ENCODE data around the gene IL10RA. TPM values are rescaled to one million over a fixed set of nuclear protein-coding genes. Genes with fewer than 3 reads are reported as not detected.

Gene IL10RA
- total RNA-seq, 1 experiment from 2014 or later: 0.12 TPM

DNA sequence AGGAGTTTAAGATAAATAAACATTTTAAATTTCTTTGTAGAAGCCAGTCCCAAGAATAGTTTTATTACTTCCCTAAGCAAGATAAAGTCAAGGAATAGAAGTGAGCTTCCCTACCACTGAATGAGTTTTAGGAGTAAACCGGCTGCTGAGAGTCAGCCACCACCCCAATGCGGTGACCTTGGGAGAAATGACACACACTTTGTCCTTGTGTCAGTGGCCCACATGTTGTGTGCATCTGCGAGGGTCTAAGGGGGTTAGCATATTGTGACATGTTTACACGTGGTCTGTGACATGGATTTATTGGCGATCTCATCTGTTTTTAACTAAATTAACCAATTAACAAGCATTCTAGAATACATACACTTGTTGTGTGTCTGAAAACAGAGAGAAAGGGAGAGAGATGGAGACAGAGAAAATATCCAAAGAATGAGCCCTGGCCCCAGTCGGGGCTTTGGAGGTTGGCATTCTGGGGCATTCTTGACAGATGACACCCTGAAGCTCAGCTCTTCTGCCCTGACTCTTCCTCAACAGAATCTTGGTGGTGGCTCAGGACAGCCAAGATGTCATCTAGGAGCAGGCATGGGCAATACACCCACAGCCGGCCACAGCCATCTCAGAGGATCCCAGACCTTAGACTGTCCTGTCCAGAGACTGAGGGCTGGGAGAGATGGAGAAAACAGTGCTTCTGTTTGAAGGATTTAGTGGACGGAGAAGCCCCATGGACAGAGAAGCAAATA is 60.9 kb downstream of the IL10RA start:
- DNase-seq (ENCODE audit: low read depth): no peak

DNA sequence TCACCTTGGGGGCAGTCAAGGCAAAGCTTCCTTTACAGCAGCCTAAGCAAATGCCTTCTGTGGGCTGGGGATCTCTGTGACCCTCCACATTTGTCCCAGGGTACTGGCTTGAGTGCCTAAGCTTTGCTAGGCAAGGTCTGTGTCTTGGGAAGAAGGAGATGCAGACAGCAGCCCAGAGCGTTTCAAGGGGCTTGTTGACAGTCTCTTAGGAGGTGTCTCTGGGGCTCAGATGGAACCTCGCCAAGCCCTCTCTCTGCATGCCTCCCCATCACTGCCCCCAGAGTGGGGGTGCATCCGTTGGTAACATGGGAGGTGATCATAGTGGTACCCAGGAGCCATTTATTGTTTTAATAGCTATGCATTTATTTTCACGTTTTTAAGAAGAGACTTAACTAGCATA is 61.6 kb downstream of the IL10RA start:
- DNase-seq (ENCODE audit: low read depth): no peak

DNA sequence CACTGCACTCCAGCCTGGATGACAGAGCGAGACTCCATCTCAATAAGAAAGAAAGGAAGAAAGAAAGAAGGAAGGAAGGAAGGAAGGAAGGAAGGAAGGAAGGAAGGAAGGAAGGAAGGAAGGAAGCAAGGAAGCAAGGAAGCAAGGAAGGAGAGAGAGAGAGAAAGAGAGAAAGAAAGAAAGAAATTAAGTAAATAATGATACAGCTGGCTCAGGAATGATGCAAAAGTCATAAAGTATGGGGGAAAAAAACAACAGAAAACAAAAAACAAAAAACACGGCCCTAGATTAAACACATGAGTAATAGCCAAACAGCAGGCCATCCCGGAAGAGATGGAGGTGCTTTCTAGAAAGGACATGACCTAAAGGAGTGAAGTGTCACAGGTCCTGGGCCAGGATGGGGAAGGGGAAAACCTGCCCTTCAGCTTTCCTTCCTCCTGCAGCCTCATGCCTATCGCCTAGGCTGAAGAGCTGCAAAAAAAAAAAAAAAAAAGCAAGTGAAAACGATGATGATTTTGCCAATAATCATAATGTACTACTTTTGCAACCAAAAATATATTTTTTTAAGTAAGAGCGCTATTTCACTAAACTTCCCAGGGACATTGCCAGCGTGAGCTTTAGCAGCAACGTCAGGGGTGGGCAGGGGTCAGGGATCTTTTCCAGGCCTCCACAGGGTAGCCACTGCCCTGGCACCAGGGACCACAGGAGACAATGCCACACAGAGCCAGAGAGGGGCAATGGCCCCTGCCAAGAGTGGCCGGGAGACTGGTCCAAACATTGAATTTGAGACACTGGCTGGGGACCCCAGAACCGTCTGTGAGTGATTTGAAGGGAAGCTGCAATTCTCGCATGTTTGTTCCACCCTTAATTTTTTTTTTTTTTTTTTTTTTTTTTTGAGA is 62.5 kb downstream of the IL10RA start:
- no peak for DNase-seq (ENCODE audit: low read depth)

DNA sequence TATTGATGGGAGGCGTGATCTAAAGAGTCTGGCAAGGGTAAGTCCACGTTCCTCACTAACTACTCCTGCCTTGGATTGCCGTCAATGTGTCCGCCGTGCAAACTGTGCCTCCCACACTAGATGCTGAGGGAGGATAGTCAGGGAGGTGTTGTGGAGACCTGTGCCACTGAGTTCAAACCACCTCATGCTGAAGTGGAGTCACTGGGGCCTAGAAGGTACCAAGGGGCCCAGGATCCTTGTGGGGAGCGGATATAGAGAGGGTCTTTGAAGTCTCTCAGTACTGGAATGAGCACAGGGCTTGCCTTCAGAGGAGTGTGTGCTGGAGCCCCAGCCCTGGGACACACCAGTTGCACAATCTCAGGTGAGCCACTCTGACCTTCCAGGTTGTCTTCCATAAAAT is 63.6 kb downstream of the IL10RA start:
- no peak for DNase-seq (ENCODE audit: low read depth)

DNA sequence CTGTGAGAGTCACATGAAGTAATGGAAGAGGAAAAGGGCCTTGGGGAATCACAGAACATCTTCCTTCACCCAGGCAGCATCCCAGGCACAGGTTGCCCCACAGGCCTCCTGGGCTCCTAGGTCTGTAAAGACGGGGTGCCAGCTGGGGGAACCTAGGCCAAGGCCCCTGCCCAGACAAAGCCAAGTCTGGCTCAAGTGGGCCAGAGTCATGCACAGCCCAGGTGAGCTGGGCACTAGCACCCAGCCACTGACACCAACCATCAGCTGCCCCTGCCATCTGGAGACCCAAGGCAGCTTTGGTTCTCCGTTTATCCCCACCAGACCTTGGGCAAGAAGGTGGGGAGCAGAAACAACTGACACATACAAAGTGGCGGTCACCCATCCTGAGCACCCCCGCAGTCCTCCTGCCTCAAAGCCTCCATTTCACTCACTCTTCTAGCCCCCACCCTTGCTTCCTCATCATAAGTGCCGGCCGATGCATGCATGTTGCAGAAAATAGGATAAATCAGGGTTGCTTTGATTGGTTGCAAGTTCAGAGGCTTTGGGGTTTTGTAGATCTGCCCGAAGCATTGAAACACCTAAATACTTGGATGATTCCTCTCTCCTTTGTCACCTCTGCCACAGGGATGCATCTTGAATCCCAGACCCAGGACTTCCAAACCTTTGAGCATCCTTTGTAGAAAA is 64.2 kb downstream of the IL10RA start:
- no peak for DNase-seq (ENCODE audit: low read depth)

Other genes with a start within 250 kb of the IL10RA start
- not detected in 2 replicates for gene DSCAML1, start 189.2 kb upstream of the IL10RA start, total RNA-seq (2014; rRNA removed; shearing (Covaris generic))
- 0.10 TPM in 1 of 2 replicates, not detected in the other for gene FXYD2, start 161.7 kb upstream of the IL10RA start, total RNA-seq (2014; rRNA removed; shearing (Covaris generic))
- 0.24 and 0.78 TPM in 2 replicates for gene FXYD6, start 109.7 kb upstream of the IL10RA start, total RNA-seq (2014; rRNA removed; shearing (Covaris generic))
- not detected in 2 replicates for gene TMPRSS13, start 57.0 kb upstream of the IL10RA start, total RNA-seq (2014; rRNA removed; shearing (Covaris generic))
- gene TMPRSS4, start 90.7 kb downstream of the IL10RA start, total RNA-seq (2014; rRNA removed; shearing (Covaris generic)): not detected in 2 replicates
- gene SMIM35, start 100.6 kb downstream of the IL10RA start, total RNA-seq (2014; rRNA removed; shearing (Covaris generic)): not detected in 2 replicates
- gene SCN4B, start 166.4 kb downstream of the IL10RA start, total RNA-seq (2014; rRNA removed; shearing (Covaris generic)): 0.10 TPM in 1 of 2 replicates, not detected in the other
- gene SCN2B, start 190.2 kb downstream of the IL10RA start, total RNA-seq (2014; rRNA removed; shearing (Covaris generic)): not detected in 2 replicates
- gene JAML, start 238.6 kb downstream of the IL10RA start, total RNA-seq (2014; rRNA removed; shearing (Covaris generic)): not detected in 2 replicates